Measurements from ENCODE around the gene KLHL17. TPM values are rescaled to one million over a fixed set of nuclear protein-coding genes. Genes with fewer than 3 reads are reported as not detected.
A peak's percentile ranks its signal among the peaks of the same experiment; 100 is the strongest.

Gene KLHL17
- total and polyA plus RNA-seq, 9 of the 15 experiments (the other 6 are each of a cell fraction or from before 2014, with no cell fraction given) = 0.14 to 84.8 (median 13.0) TPM

- TF ChIP-seq CXXC5 (CRISPR knock-in tag; IDR thresholded peaks at IDR 0.05) = peak; percentile 57
- no peak for TF ChIP-seq GABPA (tag; conservative IDR thresholded peaks at IDR 0.05; ENCODE audit: low read depth)
- no peak for TF ChIP-seq KAT7 (CRISPR knock-in tag; IDR thresholded peaks at IDR 0.05; ENCODE audit: borderline replicate concordance)
- TF ChIP-seq, protein P1, sequence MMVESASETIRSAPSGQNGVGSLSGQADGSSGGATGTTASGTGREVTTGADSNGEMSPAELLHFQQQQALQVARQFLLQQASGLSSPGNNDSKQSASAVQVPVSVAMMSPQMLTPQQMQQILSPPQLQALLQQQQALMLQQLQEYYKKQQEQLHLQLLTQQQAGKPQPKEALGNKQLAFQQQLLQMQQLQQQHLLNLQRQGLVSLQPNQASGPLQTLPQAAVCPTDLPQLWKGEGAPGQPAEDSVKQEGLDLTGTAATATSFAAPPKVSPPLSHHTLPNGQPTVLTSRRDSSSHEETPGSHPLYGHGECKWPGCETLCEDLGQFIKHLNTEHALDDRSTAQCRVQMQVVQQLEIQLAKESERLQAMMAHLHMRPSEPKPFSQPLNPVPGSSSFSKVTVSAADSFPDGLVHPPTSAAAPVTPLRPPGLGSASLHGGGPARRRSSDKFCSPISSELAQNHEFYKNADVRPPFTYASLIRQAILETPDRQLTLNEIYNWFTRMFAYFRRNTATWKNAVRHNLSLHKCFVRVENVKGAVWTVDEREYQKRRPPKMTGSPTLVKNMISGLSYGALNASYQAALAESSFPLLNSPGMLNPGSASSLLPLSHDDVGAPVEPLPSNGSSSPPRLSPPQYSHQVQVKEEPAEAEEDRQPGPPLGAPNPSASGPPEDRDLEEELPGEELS (CRISPR knock-in tag; IDR thresholded peaks at IDR 0.05; ENCODE audit: borderline replicate concordance) = no peak
These were observed 38.8 kb downstream of the KLHL17 start (continued) for GRCh38 chr1:998995-999724.

DNA sequence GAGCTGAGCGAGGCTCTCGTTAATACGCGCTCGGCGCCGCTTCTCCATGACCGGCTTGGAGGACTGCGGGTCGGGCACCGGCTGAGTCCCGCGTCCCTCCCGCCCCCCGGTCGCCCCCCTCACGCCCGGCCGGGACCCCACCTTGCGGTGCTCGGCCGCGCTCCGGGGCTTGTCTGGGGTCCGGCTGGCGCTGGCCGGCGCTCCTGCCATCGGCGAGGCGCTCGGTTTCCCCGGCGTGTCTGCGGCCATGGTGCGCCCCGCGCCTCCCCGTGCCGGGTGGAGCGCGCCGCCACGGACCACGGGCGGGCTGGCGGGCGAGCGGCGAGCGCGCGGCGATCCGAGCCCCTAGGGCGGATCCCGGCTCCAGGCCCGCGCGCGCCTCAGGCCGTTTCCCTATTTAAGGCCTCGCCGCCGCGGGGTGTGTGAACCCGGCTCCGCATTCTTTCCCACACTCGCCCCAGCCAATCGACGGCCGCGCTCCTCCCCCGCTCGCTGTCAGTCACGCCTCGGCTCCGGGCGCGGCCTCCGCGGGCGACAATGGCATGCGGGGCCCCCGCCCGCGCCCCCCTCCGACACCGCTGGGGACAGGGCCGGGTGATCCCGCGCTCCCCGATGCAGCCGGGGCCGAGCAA, 39.5 kb downstream of the KLHL17 start, which contains the start of gene HES4:
Gene HES4, minus strand, starts transcription at position 373 of the 632 bp plus-strand sequence. Its CDS starts 124 bp downstream, at position 249.
- Histone ChIP-seq H3K79me2 (ENCODE audit: control insufficient read depth, insufficient read depth, low read length) (peaks cover 16% of the 10 kb centered on the region; the same call in 2 of the 3 replicates), H3K4me2 (ENCODE audit: insufficient read depth, low read length) (peak within 1 kb of the TSS; percentile 77), H3K9me3 (replicated peaks; ENCODE audit: control insufficient read depth, insufficient read depth, low read depth, low read length) (no peaks in the 10 kb centered on the region), H3K36me3 (ENCODE audit: control insufficient read depth, insufficient read depth, low read length) (no peaks in the 10 kb centered on the region), H3K9me1 (ENCODE audit: control insufficient read depth, insufficient read depth, low read length) (no peaks in the 10 kb centered on the region), H4K20me1 (replicated peaks; ENCODE audit: control insufficient read depth, insufficient read depth, low read length) (peaks cover 10% of the 10 kb centered on the region; the same call in 1 of the 2 replicates), H3K27ac (ENCODE audit: extremely low read depth, low read depth, low read length) (peak within 1 kb of the TSS; percentile 95), H3K4me3 (peak within 1 kb of the TSS; percentile 52), H3K4me1 (replicated peaks in 1 of 2; ENCODE audit: control insufficient read depth in 2 of 2, insufficient read depth in 2 of 2, low read length in 2 of 2) (peaks cover 24 to 89% of the 10 kb centered on the region in 2 experiments), H2AFZ (ENCODE audit: low read depth, low read length) (peak within 1 kb of the TSS; percentile 89), H3K9ac (ENCODE audit: insufficient read depth in 1 of 2, low read depth in 2 of 2, low read length in 2 of 2) (peak within 1 kb of the TSS; percentile 86 to 99), H3K27me3 (ENCODE audit: control insufficient read depth in 2 of 2, insufficient read depth in 2 of 2, low read length in 2 of 2) (peaks cover 0 to 2% of the 10 kb centered on the region in 2 experiments; a peak in 1 of 5 replicates)
- intact Hi-C loops (cut with micrococcal nuclease) = loop anchor here (5.0 kb wide), 1 partner anchor 62 kb away; no protein-coding TSS in a partner anchor
- no TSS peak for BruUV-seq (replicated peaks)
- CTCF ChIA-PET (ENCODE audit: low intra/inter-chr PET ratio) = no interaction called here
- in situ Hi-C loops (cut with MboI) = no loop called here
- POLR2A ChIA-PET = interaction anchor here (1.5 kb wide), 1 partner anchor 19 kb away, joined by 3 read pairs; no protein-coding TSS in a partner anchor
- DNase-seq (ENCODE audit: extremely low read depth in 1 of 4, low spot score in 3 of 4) (peak in 3 of 4 experiments; percentile 88 to 98 (median 95)), ATAC-seq (peak; percentile 75), FAIRE-seq (peak; percentile 81)
- WGBS (ENCODE audit: insufficient coverage, low coverage, missing lambda C conversion rate) = 2% methylated on average over 62 of the region's 95 CpGs
- TF ChIP-seq ZFX (CRISPR knock-in tag; IDR thresholded peaks at IDR 0.05) (no peak), SOX6 (IDR thresholded peaks at IDR 0.05) (no peak; the same call in 1 of the 2 replicates), PCBP2 (IDR thresholded peaks at IDR 0.05; ENCODE audit: low read depth, low read length, poor library complexity, severe bottlenecking) (no peak), POLR2H (tag; IDR thresholded peaks at IDR 0.05; ENCODE audit: low read depth) (no peak), ZNF507 (tag; conservative IDR thresholded peaks at IDR 0.05) (no peak), TAF9B (IDR thresholded peaks at IDR 0.05; ENCODE audit: partially characterized antibody) (no peak), ZC3H8 (IDR thresholded peaks at IDR 0.05) (no peak), ZNF165 (CRISPR knock-in tag; IDR thresholded peaks at IDR 0.05; ENCODE audit: borderline replicate concordance) (no peak), NFE2 (IDR thresholded peaks at IDR 0.05; ENCODE audit: low read depth) (no peak), KLF6 (CRISPR knock-in tag; IDR thresholded peaks at IDR 0.05; ENCODE audit: borderline replicate concordance) (no peak)
- TF ChIP-seq, protein P2, sequence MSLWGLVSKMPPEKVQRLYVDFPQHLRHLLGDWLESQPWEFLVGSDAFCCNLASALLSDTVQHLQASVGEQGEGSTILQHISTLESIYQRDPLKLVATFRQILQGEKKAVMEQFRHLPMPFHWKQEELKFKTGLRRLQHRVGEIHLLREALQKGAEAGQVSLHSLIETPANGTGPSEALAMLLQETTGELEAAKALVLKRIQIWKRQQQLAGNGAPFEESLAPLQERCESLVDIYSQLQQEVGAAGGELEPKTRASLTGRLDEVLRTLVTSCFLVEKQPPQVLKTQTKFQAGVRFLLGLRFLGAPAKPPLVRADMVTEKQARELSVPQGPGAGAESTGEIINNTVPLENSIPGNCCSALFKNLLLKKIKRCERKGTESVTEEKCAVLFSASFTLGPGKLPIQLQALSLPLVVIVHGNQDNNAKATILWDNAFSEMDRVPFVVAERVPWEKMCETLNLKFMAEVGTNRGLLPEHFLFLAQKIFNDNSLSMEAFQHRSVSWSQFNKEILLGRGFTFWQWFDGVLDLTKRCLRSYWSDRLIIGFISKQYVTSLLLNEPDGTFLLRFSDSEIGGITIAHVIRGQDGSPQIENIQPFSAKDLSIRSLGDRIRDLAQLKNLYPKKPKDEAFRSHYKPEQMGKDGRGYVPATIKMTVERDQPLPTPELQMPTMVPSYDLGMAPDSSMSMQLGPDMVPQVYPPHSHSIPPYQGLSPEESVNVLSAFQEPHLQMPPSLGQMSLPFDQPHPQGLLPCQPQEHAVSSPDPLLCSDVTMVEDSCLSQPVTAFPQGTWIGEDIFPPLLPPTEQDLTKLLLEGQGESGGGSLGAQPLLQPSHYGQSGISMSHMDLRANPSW (CRISPR knock-in tag; IDR thresholded peaks at IDR 0.05) = no peak
